Jurkat, Clone E6-1 (cell line): ENCODE results near the gene CALCR.
"Not testable (repeated sequence)": the region's sequence is repeated elsewhere in the genome, so short reads cannot be mapped to it uniquely, and the experiment has no call there.

Source experiments
- DNase-seq: peaks from one replicate; pipeline ENCODE4 v3.0.0-alpha.2; 2011; ENCODE audit warnings: low read depth, low spot score
- H3K4me3 ChIP-seq: 2 replicates; pipeline ENCODE4 v1.5.1; 2011; ENCODE audit warnings: mild to moderate bottlenecking, low read length, control low read depth, moderate library complexity

CALCR gene

GRCh38 chr7:93563584-93563983 is 10.9 kb downstream of the CALCR start:
- no peak overlapping the region for H3K4me3 ChIP-seq
- DNase-seq, result no peak

- DNase-seq, result no peak
- H3K4me3 ChIP-seq, result no peak overlapping the region
Measured at GRCh38 chr7:93562936-93563335, 11.6 kb downstream of the CALCR start.

GRCh38 chr7:93562106-93562505 is 12.4 kb downstream of the CALCR start:
- no peak for DNase-seq
- no peak overlapping the region for H3K4me3 ChIP-seq

GRCh38 chr7:93559639-93560491 is 14.7 kb downstream of the CALCR start:
- DNase-seq, result no peak
- H3K4me3 ChIP-seq, result no peak overlapping the region

- no peak for DNase-seq
- no peak overlapping the region for H3K4me3 ChIP-seq
Measured at GRCh38 chr7:93558705-93559614, 15.6 kb downstream of the CALCR start.

- no peak overlapping the region for H3K4me3 ChIP-seq
- no peak for DNase-seq
Measured at GRCh38 chr7:93551931-93552330, 22.6 kb downstream of the CALCR start.

- DNase-seq, result peak; percentile 44
- no peak overlapping the region for H3K4me3 ChIP-seq
Measured at GRCh38 chr7:93551063-93551895, 23.2 kb downstream of the CALCR start.

GRCh38 chr7:93547716-93548115 is 26.8 kb downstream of the CALCR start:
- DNase-seq, result no peak
- H3K4me3 ChIP-seq, result no peak overlapping the region

GRCh38 chr7:93544691-93545090 is 29.8 kb downstream of the CALCR start:
- DNase-seq, result no peak
- H3K4me3 ChIP-seq, result no peak overlapping the region

GRCh38 chr7:93538061-93538460 is 36.5 kb downstream of the CALCR start:
- no peak for DNase-seq
- H3K4me3 ChIP-seq, result no peak overlapping the region

- DNase-seq, result no peak
- no peak overlapping the region for H3K4me3 ChIP-seq
Measured at GRCh38 chr7:93535616-93536015, 38.9 kb downstream of the CALCR start.

GRCh38 chr7:93530701-93531100 is 43.8 kb downstream of the CALCR start:
- H3K4me3 ChIP-seq, result no peak overlapping the region
- DNase-seq, result no peak

- DNase-seq, result no peak
- no peak overlapping the region for H3K4me3 ChIP-seq
Measured at GRCh38 chr7:93516834-93517233, 57.7 kb downstream of the CALCR start.

GRCh38 chr7:93515144-93515543 is 59.4 kb downstream of the CALCR start:
- H3K4me3 ChIP-seq, result no peak overlapping the region
- no peak for DNase-seq

- H3K4me3 ChIP-seq, result no peak overlapping the region
- DNase-seq, result no peak
Measured at GRCh38 chr7:93509303-93509702, 65.2 kb downstream of the CALCR start.

- no peak overlapping the region for H3K4me3 ChIP-seq
- no peak for DNase-seq
Measured at GRCh38 chr7:93503088-93503487, 71.4 kb downstream of the CALCR start.

- not testable (repeated sequence) for DNase-seq
Measured at GRCh38 chr7:93491860-93492259, 82.7 kb downstream of the CALCR start.

GRCh38 chr7:93476491-93477344 is 97.8 kb downstream of the CALCR start:
- DNase-seq, result no peak
- H3K4me3 ChIP-seq, result no peak overlapping the region

More at GRCh38 chr7:93491860-93492259, 82.7 kb downstream of the CALCR start:
- not testable (repeated sequence) for H3K4me3 ChIP-seq
